ENCODE measurements around the gene TMEM269.

Gene TMEM269

DNA sequence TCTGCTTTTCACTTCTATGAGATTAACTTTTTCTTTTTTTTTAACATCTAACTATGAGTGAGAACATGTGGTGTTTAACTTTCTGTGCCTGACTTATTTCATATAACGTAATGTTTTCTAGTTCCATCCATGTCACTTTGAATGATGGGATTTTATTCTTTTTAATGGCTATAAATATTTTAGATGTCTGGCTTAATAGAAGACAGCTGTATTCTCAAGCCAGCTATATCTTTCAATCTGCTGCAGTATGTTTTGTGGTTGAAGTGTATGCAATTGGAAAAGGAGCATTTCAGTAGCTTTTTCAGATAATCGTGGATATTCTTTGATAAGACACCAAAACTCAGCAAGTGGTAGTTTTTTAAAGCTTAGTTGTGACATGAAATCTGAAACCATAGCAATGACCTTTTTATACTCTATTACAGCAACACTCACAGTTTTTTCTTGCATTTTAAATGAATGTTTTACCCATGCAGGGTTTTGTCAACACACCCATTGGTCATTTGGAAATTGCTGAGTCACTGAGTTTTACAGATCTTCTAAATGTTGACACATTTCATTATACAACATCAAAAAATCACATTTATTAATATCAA lies 38.1 kb downstream of the TMEM269 start:
- Histone ChIP-seq H3K79me2 (ENCODE audit: control insufficient read depth, insufficient read depth, low read length, poor library complexity) (no peaks in the 10 kb centered on the region), H3K18ac (ENCODE audit: low read length) (no peak overlapping the region), H3K9me3 (ENCODE audit: insufficient read depth, low read depth, low read length) (no peaks in the 10 kb centered on the region), H3K4me1 (ENCODE audit: control insufficient read depth in 1 of 2, insufficient read depth in 2 of 2, low read length in 2 of 2) (peaks cover 0 to 3% of the 10 kb centered on the region in 2 experiments), H2AK5ac (ENCODE audit: low read length) (no peak overlapping the region), H2BK5ac (ENCODE audit: low read depth, low read length, poor library complexity) (no peak overlapping the region), H3K79me1 (ENCODE audit: low read length) (no peaks in the 10 kb centered on the region), H4K8ac (ENCODE audit: low read depth, low read length) (no peak overlapping the region), H3K36me3 (ENCODE audit: control insufficient read depth in 1 of 2, insufficient read depth in 2 of 2, low read length in 2 of 2) (no peaks in the 10 kb centered on the region), H2BK120ac (ENCODE audit: insufficient read depth, low read length, poor library complexity) (no peak overlapping the region), H4K12ac (ENCODE audit: low read depth, low read length) (no peak overlapping the region), H3K27me3 (ENCODE audit: insufficient read depth, low read length) (no peaks in the 10 kb centered on the region), H2AFZ (ENCODE audit: insufficient read depth, low read length, poor library complexity) (no peak overlapping the region), H3K14ac (ENCODE audit: low read length) (no peak overlapping the region), H3K23ac (ENCODE audit: low read length) (no peak overlapping the region), H3K4ac (ENCODE audit: low read depth, low read length) (no peak overlapping the region), H3K27ac (ENCODE audit: low read depth, low read length) (no peak overlapping the region), H3K9ac (ENCODE audit: low read length) (no peak overlapping the region), H2BK12ac (ENCODE audit: low read length) (no peak overlapping the region), H3K4me3 (ENCODE audit: low read depth, low read length) (no peak overlapping the region), H3K4me2 (ENCODE audit: low read length) (no peak overlapping the region), H4K91ac (ENCODE audit: low read depth, low read length) (no peak overlapping the region)
- no CpG with 5 or more reads among the region's 2 CpGs for WGBS (ENCODE audit: extremely low coverage, insufficient coverage, insufficient read length)
- no peak for DNase-seq

DNA sequence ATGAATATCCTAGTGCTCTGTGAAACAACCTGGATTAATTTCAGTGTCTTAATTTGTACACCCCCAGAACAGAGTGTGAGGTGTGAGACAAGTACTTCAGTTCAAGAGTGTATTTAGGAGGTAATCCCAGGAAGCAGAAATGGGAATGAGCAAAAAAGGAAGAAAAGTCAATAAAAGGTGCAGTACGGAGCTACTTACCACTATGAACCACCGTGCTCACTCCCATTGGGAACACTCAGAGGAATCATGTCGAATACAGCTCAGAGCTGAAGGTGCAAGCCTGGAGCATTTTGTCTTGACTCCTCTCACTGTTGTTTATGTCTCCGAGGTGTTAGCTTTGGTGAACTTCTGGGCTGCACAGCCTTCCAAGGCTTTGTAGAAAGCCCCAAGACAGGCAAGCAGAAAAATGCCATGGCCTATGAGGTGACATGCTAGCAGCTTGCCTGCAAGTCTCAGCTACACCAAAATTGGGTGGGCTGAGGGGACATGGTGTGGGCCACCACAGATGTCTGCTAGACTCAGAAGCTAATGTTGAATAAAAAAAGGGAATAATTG lies 39.8 kb downstream of the TMEM269 start:
- no peak overlapping the region for H2BK120ac ChIP-seq (ENCODE audit: insufficient read depth, low read length, poor library complexity)
- no peak overlapping the region for H2AK5ac ChIP-seq (ENCODE audit: low read length)
- H3K4me2 ChIP-seq (ENCODE audit: low read length) = no peak overlapping the region
- no peak overlapping the region for H4K91ac ChIP-seq (ENCODE audit: low read depth, low read length)
- H3K27me3 ChIP-seq (ENCODE audit: insufficient read depth, low read length) = no peaks in the 10 kb centered on the region
- H3K79me2 ChIP-seq (ENCODE audit: control insufficient read depth, insufficient read depth, low read length, poor library complexity) = no peaks in the 10 kb centered on the region
- no peak overlapping the region for H2AFZ ChIP-seq (ENCODE audit: insufficient read depth, low read length, poor library complexity)
- H3K9ac ChIP-seq (ENCODE audit: low read length) = no peak overlapping the region
- no peaks in the 10 kb centered on the region for H3K79me1 ChIP-seq (ENCODE audit: low read length)
- WGBS (ENCODE audit: extremely low coverage, insufficient coverage, insufficient read length) = no CpG with 5 or more reads among the region's 4 CpGs
- no peak overlapping the region for H3K14ac ChIP-seq (ENCODE audit: low read length)
- no peak overlapping the region for H3K27ac ChIP-seq (ENCODE audit: low read depth, low read length)
- no peaks in the 10 kb centered on the region for H3K9me3 ChIP-seq (ENCODE audit: insufficient read depth, low read depth, low read length)
- no peak overlapping the region for H2BK5ac ChIP-seq (ENCODE audit: low read depth, low read length, poor library complexity)
- peak overlapping the region; percentile 37 for H4K8ac ChIP-seq (ENCODE audit: low read depth, low read length)
- H3K4me3 ChIP-seq (ENCODE audit: low read depth, low read length) = no peak overlapping the region
- H3K4me1 ChIP-seq (ENCODE audit: control insufficient read depth in 1 of 2, insufficient read depth in 2 of 2, low read length in 2 of 2) = no peaks in the 10 kb centered on the region
- H2BK12ac ChIP-seq (ENCODE audit: low read length) = no peak overlapping the region
- no peak overlapping the region for H3K18ac ChIP-seq (ENCODE audit: low read length)
- H3K4ac ChIP-seq (ENCODE audit: low read depth, low read length) = no peak overlapping the region
- H3K36me3 ChIP-seq (ENCODE audit: control insufficient read depth in 1 of 2, insufficient read depth in 2 of 2, low read length in 2 of 2) = no peaks in the 10 kb centered on the region
- DNase-seq = no peak
- H3K23ac ChIP-seq (ENCODE audit: low read length) = no peak overlapping the region
- no peak overlapping the region for H4K12ac ChIP-seq (ENCODE audit: low read depth, low read length)

DNA sequence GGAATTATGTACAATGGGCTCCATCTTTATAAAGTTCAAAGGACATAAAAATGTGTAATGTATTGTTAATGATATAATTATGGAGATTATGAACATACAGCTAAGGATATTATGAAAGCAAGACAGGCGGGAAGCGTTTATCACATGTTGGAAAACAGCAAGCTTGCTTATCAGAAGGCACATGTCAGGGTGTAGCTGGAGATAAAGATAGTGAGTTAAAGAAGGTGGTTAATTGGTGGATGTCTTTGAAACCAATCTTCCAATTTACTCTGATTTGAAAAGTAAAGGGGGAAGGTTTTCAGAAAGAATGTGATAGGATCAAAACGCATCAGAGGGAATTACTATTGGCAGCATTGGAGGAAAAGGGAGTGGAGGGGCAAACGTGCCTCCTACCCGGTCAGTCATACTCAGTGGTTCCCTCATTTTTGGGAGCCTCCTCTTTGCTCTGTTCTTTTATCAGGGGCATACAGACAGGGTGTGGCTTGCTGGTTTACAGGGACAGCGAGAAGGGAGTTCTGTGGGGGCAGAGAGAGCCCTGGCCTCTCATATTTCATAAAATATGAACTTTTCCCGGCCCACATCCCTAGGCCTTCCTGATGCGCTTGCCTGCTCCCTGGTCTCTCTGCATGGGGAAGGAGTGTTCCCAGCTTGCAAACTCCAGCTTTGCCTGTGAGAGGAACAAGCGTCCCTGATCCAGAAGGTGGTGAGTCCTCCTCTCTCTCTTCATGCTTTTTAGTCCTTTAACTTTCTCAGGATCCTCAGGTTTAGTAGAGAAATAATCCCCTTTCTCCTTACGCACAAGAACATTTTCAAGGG lies 40.5 kb downstream of the TMEM269 start:
- no peak overlapping the region for H2AFZ ChIP-seq (ENCODE audit: insufficient read depth, low read length, poor library complexity)
- no peaks in the 10 kb centered on the region for H3K4me1 ChIP-seq (ENCODE audit: control insufficient read depth in 1 of 2, insufficient read depth in 2 of 2, low read length in 2 of 2)
- H3K4me2 ChIP-seq (ENCODE audit: low read length) = no peak overlapping the region
- H3K14ac ChIP-seq (ENCODE audit: low read length) = no peak overlapping the region
- H3K79me1 ChIP-seq (ENCODE audit: low read length) = no peaks in the 10 kb centered on the region
- no peaks in the 10 kb centered on the region for H3K9me3 ChIP-seq (ENCODE audit: insufficient read depth, low read depth, low read length)
- no CpG with 5 or more reads among the region's 10 CpGs for WGBS (ENCODE audit: extremely low coverage, insufficient coverage, insufficient read length)
- no peak overlapping the region for H2BK120ac ChIP-seq (ENCODE audit: insufficient read depth, low read length, poor library complexity)
- H3K23ac ChIP-seq (ENCODE audit: low read length) = no peak overlapping the region
- DNase-seq = no peak
- H2BK12ac ChIP-seq (ENCODE audit: low read length) = no peak overlapping the region
- no peak overlapping the region for H3K27ac ChIP-seq (ENCODE audit: low read depth, low read length)
- H3K36me3 ChIP-seq (ENCODE audit: control insufficient read depth in 1 of 2, insufficient read depth in 2 of 2, low read length in 2 of 2) = peaks cover 0 to under 1% of the 10 kb centered on the region in 2 experiments
- no peak overlapping the region for H3K18ac ChIP-seq (ENCODE audit: low read length)
- no peak overlapping the region for H3K4me3 ChIP-seq (ENCODE audit: low read depth, low read length)
- H4K12ac ChIP-seq (ENCODE audit: low read depth, low read length) = no peak overlapping the region
- H2BK5ac ChIP-seq (ENCODE audit: low read depth, low read length, poor library complexity) = no peak overlapping the region
- no peak overlapping the region for H4K8ac ChIP-seq (ENCODE audit: low read depth, low read length)
- H3K9ac ChIP-seq (ENCODE audit: low read length) = no peak overlapping the region
- no peaks in the 10 kb centered on the region for H3K79me2 ChIP-seq (ENCODE audit: control insufficient read depth, insufficient read depth, low read length, poor library complexity)
- no peak overlapping the region for H2AK5ac ChIP-seq (ENCODE audit: low read length)
- H4K91ac ChIP-seq (ENCODE audit: low read depth, low read length) = no peak overlapping the region
- H3K27me3 ChIP-seq (ENCODE audit: insufficient read depth, low read length) = no peaks in the 10 kb centered on the region
- H3K4ac ChIP-seq (ENCODE audit: low read depth, low read length) = no peak overlapping the region

DNA sequence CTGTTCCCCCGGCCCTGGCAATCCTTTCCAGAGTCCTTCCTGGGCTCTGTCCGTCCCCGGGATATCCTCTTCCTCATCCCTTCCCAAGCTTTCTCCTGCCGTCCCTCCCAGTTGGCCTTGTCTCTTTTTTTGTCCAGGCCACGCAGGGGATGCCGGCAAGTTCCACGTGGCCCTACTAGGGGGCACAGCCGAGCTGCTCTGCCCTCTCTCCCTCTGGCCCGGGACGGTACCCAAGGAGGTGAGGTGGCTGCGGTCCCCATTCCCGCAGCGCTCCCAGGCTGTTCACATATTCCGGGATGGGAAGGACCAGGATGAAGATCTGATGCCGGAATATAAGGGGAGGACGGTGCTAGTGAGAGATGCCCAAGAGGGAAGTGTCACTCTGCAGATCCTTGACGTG lies 45.8 kb downstream of the TMEM269 start:
- Histone ChIP-seq H2AK5ac (ENCODE audit: low read length) (no peak overlapping the region), H2AFZ (ENCODE audit: insufficient read depth, low read length, poor library complexity) (no peak overlapping the region), H3K79me2 (ENCODE audit: control insufficient read depth, insufficient read depth, low read length, poor library complexity) (no peaks in the 10 kb centered on the region), H2BK5ac (ENCODE audit: low read depth, low read length, poor library complexity) (no peak overlapping the region), H3K4me1 (ENCODE audit: control insufficient read depth in 1 of 2, insufficient read depth in 2 of 2, low read length in 2 of 2) (peaks cover 0 to 3% of the 10 kb centered on the region in 2 experiments), H3K9ac (ENCODE audit: low read length) (no peak overlapping the region), H4K12ac (ENCODE audit: low read depth, low read length) (no peak overlapping the region), H3K14ac (ENCODE audit: low read length) (no peak overlapping the region), H4K91ac (ENCODE audit: low read depth, low read length) (no peak overlapping the region), H3K27ac (ENCODE audit: low read depth, low read length) (no peak overlapping the region), H4K8ac (ENCODE audit: low read depth, low read length) (no peak overlapping the region), H3K4me3 (ENCODE audit: low read depth, low read length) (no peak overlapping the region), H3K9me3 (ENCODE audit: insufficient read depth, low read depth, low read length) (no peaks in the 10 kb centered on the region), H2BK12ac (ENCODE audit: low read length) (no peak overlapping the region), H3K27me3 (ENCODE audit: insufficient read depth, low read length) (no peaks in the 10 kb centered on the region), H3K4me2 (ENCODE audit: low read length) (no peak overlapping the region), H3K18ac (ENCODE audit: low read length) (no peak overlapping the region), H2BK120ac (ENCODE audit: insufficient read depth, low read length, poor library complexity) (no peak overlapping the region), H3K23ac (ENCODE audit: low read length) (no peak overlapping the region), H3K4ac (ENCODE audit: low read depth, low read length) (no peak overlapping the region), H3K36me3 (ENCODE audit: control insufficient read depth in 1 of 2, insufficient read depth in 2 of 2, low read length in 2 of 2) (peaks cover 0 to 2% of the 10 kb centered on the region in 2 experiments), H3K79me1 (ENCODE audit: low read length) (no peaks in the 10 kb centered on the region)
- WGBS (ENCODE audit: extremely low coverage, insufficient coverage, insufficient read length) = no CpG with 5 or more reads among the region's 17 CpGs
- DNase-seq = no peak
